ENCODE data around the gene CCDC194.

CCDC194 gene

GRCh38 chr19:17411801-17412200, 17.8 kb upstream of the CCDC194 start:
- H2AFZ ChIP-seq (ENCODE audit: low read depth) = peak overlapping the region; percentile 44; the same call in 1 of the 2 replicates
- H3K9ac ChIP-seq = no peak overlapping the region; the same call in 1 of the 2 replicates
- no peak for TF ChIP-seq CTCF (conservative IDR thresholded peaks at IDR 0.05; ENCODE audit: low read depth, low read length)
- peak overlapping the region; percentile 50 for H3K4me2 ChIP-seq
- H3K79me2 ChIP-seq (ENCODE audit: insufficient read depth, low read depth) = no peaks in the 10 kb centered on the region
- no peak overlapping the region for H3K4me3 ChIP-seq (IDR thresholded peaks at IDR 0.05; ENCODE audit: insufficient read depth, low read depth, low read length)
- H3K36me3 ChIP-seq (ENCODE audit: insufficient read depth) = no peaks in the 10 kb centered on the region
- H3K27ac ChIP-seq = peak overlapping the region; percentile 60
- no peaks in the 10 kb centered on the region for H3K27me3 ChIP-seq (ENCODE audit: insufficient read depth, low read depth)
- no peaks in the 10 kb centered on the region for H4K20me1 ChIP-seq (ENCODE audit: insufficient read depth)
- H3K4me1 ChIP-seq (ENCODE audit: low read depth, poor library complexity, severe bottlenecking) = peaks cover 64% of the 10 kb centered on the region

GRCh38 chr19:17409990-17410389, 16.0 kb upstream of the CCDC194 start:
- H4K20me1 ChIP-seq (ENCODE audit: insufficient read depth) = no peaks in the 10 kb centered on the region
- TF ChIP-seq CTCF (conservative IDR thresholded peaks at IDR 0.05; ENCODE audit: low read depth, low read length) = no peak
- peaks cover 76% of the 10 kb centered on the region for H3K4me1 ChIP-seq (ENCODE audit: low read depth, poor library complexity, severe bottlenecking)
- H3K9ac ChIP-seq = no peak overlapping the region
- no peak overlapping the region for H3K4me3 ChIP-seq (IDR thresholded peaks at IDR 0.05; ENCODE audit: insufficient read depth, low read depth, low read length)
- no peak overlapping the region for H3K4me2 ChIP-seq
- no peaks in the 10 kb centered on the region for H3K27me3 ChIP-seq (ENCODE audit: insufficient read depth, low read depth)
- H3K79me2 ChIP-seq (ENCODE audit: insufficient read depth, low read depth) = peaks cover 4% of the 10 kb centered on the region
- no peak overlapping the region for H2AFZ ChIP-seq (ENCODE audit: low read depth)
- H3K36me3 ChIP-seq (ENCODE audit: insufficient read depth) = no peaks in the 10 kb centered on the region
- H3K27ac ChIP-seq = no peak overlapping the region

GRCh38 chr19:17406887-17407196, 12.8 kb upstream of the CCDC194 start:
- no peak overlapping the region for H2AFZ ChIP-seq (ENCODE audit: low read depth)
- no peak overlapping the region for H3K4me3 ChIP-seq (IDR thresholded peaks at IDR 0.05; ENCODE audit: insufficient read depth, low read depth, low read length)
- H3K27me3 ChIP-seq (ENCODE audit: insufficient read depth, low read depth) = no peaks in the 10 kb centered on the region
- H3K27ac ChIP-seq = peak overlapping the region; percentile 87
- H3K9ac ChIP-seq = peak overlapping the region; percentile 51; the same call in 1 of the 2 replicates
- 0 out of 2 replicates have a peak, but pooled peaks cover 7% of the 10 kb centered on the region for H4K20me1 ChIP-seq (ENCODE audit: insufficient read depth)
- peaks cover 32% of the 10 kb centered on the region for H3K79me2 ChIP-seq (ENCODE audit: insufficient read depth, low read depth)
- H3K36me3 ChIP-seq (ENCODE audit: insufficient read depth) = no peaks in the 10 kb centered on the region
- peaks cover 58% of the 10 kb centered on the region for H3K4me1 ChIP-seq (ENCODE audit: low read depth, poor library complexity, severe bottlenecking)
- TF ChIP-seq CTCF (conservative IDR thresholded peaks at IDR 0.05; ENCODE audit: low read depth, low read length) = no peak
- peak overlapping the region; percentile 81 for H3K4me2 ChIP-seq

- Histone ChIP-seq H3K27me3 (ENCODE audit: insufficient read depth, low read depth) (no peaks in the 10 kb centered on the region), H3K36me3 (ENCODE audit: insufficient read depth) (no peaks in the 10 kb centered on the region), H2AFZ (ENCODE audit: low read depth) (peak overlapping the region; percentile 20; the same call in 1 of the 2 replicates), H3K4me3 (IDR thresholded peaks at IDR 0.05; ENCODE audit: insufficient read depth, low read depth, low read length) (no peak overlapping the region), H3K4me2 (peak overlapping the region; percentile 81), H3K79me2 (ENCODE audit: insufficient read depth, low read depth) (peaks cover 32% of the 10 kb centered on the region), H3K4me1 (ENCODE audit: low read depth, poor library complexity, severe bottlenecking) (peaks cover 53% of the 10 kb centered on the region), H4K20me1 (ENCODE audit: insufficient read depth) (0 out of 2 replicates have a peak, but pooled peaks cover 7% of the 10 kb centered on the region), H3K9ac (peak overlapping the region; percentile 51), H3K27ac (peak overlapping the region; percentile 87)
- TF ChIP-seq CTCF (conservative IDR thresholded peaks at IDR 0.05; ENCODE audit: low read depth, low read length) = no peak
These were observed 12.3 kb upstream of the CCDC194 start for GRCh38 chr19:17406046-17406886.

All from KMS-11 (cell line).